HCT116 (cell line): ENCODE results near the gene MOB3B. TPM values are rescaled to one million over a fixed set of nuclear protein-coding genes. Genes with fewer than 3 reads are reported as not detected.

Source experiments
- ATAC-seq: fragments of 200-7000 bp; cut with Tn5 transposase; 2 replicates; pipeline ENCODE4 v1.9.1; 2020; ENCODE audit warnings: mild to moderate bottlenecking, moderate library complexity
- BruUV-seq: library from RNA; stranded (reverse); fragments of 400-500 nt; replicated peaks from 2 replicates; lab custom pipeline; 2021; lab: Mats Ljungman, UMichigan
- CTCF ChIA-PET: fragments of 300-600 bp; sonication (Branson Sonifier 250); formaldehyde crosslinking; loops from one replicate; lab custom pipeline; 2021; ENCODE audit warnings: antibody characterized with exemption; lab: Charles Lee
- POLR2A ChIA-PET: fragments of 300-600, 350-600 bp; sonication (Branson Sonifier 250); formaldehyde crosslinking; loops from one replicate; lab custom pipeline; 2021; ENCODE audit warnings: antibody characterized with exemption; lab: Charles Lee
- RAD21 ChIA-PET, 2 experiments: fragments of 300-600 bp; sonication (Branson Sonifier 250); formaldehyde crosslinking; loops; one replicate each; lab custom pipeline; 2023; ENCODE audit warnings: low total read pairs in 2 of 2; ENCODE audit not compliant: uncharacterized antibody in 2 of 2, unreplicated experiment in 2 of 2, low non-redundant PET in 1 of 2; lab: Charles Lee
- DNase-seq: peaks from one replicate; pipeline ENCODE4 v3.0.0-alpha.2; 2010; ENCODE audit warnings: low read depth, low spot score
- H2AFZ ChIP-seq: fragments of 200-600 bp; shearing (Covaris generic), sonication (generic); 2 replicates; pipeline ENCODE4 v1.6.1; 2017; ENCODE audit warnings: low read depth, mixed run types, mixed read lengths, antibody characterized with exemption, low read length; ENCODE audit not compliant: poor library complexity, severe bottlenecking
- H3K27ac ChIP-seq: 2 replicates; pipeline ENCODE4 v1.5.1; 2012; ENCODE audit warnings: low read depth, low read length
- H3K27me3 ChIP-seq: fragments of 200-600 bp; sonication (generic); 2 replicates; pipeline ENCODE4 v1.6.1; 2016; ENCODE audit warnings: mixed run types, low read length, mixed read lengths; ENCODE audit not compliant: insufficient read depth
- H3K36me3 ChIP-seq, 2 experiments: fragments of 200-500 bp in 1 of 2; fragments of 200-600 bp in 1 of 2; sonication (Bioruptor generic) in 1 of 2; sonication (generic) in 1 of 2; 2 replicates each; pipeline versions ENCODE4 v1.5.1 to v1.6.1; 2014 to 2016; ENCODE audit warnings: low read length in 2 of 2, inconsistent platforms in 1 of 2, mixed read lengths in 1 of 2, mixed run types in 1 of 2; ENCODE audit not compliant: insufficient read depth in 2 of 2, control insufficient read depth in 1 of 2
- H3K4me1 ChIP-seq, 2 experiments: fragments of 200-600 bp in 1 of 2; sonication (generic) in 1 of 2; 2 replicates each; pipeline versions ENCODE4 v1.5.1 to v1.6.1; 2012 to 2017; ENCODE audit warnings: low read length in 2 of 2, inconsistent platforms in 1 of 2, mild to moderate bottlenecking in 1 of 2, mixed read lengths in 1 of 2, mixed run types in 1 of 2, moderate library complexity in 1 of 2; ENCODE audit not compliant: insufficient read depth in 2 of 2, control insufficient read depth in 1 of 2
- H3K4me2 ChIP-seq: fragments of 200-600 bp; sonication (generic); 2 replicates; pipeline ENCODE4 v1.6.1; 2017; ENCODE audit warnings: mixed run types, low read length, mixed read lengths
- H3K4me3 ChIP-seq, 2 experiments: fragments of 200-600 bp in 1 of 2; sonication (generic) in 1 of 2; replicated peaks in 1 of 2; 2 replicates each; pipeline ENCODE4 v1.5.1; 2011 to 2016; ENCODE audit warnings: low read length in 2 of 2, control low read depth in 1 of 2, low read depth in 1 of 2, mild to moderate bottlenecking in 1 of 2, mixed read lengths in 1 of 2, mixed run types in 1 of 2
- H3K79me2 ChIP-seq: fragments of 200-600 bp; sonication (generic); 2 replicates; pipeline ENCODE4 v1.6.1; 2017; ENCODE audit warnings: mild to moderate bottlenecking, mixed run types, low read length, moderate library complexity, mixed read lengths; ENCODE audit not compliant: insufficient read depth
- H3K9ac ChIP-seq: fragments of 200-600 bp; sonication (generic); 2 replicates; pipeline ENCODE4 v1.6.1; 2016; ENCODE audit warnings: low read length, mixed read lengths
- H3K9me2 ChIP-seq: fragments of 200-600 bp; sonication (generic), shearing (Covaris generic); 2 replicates; pipeline ENCODE4 v1.6.1; 2017; ENCODE audit warnings: mixed run types, mild to moderate bottlenecking, moderate library complexity; ENCODE audit not compliant: insufficient read depth
- H3K9me3 ChIP-seq, 2 experiments: fragments of 200-500 bp in 1 of 2; fragments of 200-600 bp in 1 of 2; sonication (Bioruptor generic) in 1 of 2; sonication (generic) in 1 of 2; 2 replicates each; pipeline ENCODE4 v1.6.1; 2014 to 2017; ENCODE audit warnings: low read length in 2 of 2, mixed read lengths in 2 of 2, inconsistent platforms in 1 of 2, low read depth in 1 of 2, mild to moderate bottlenecking in 1 of 2, mixed run types in 1 of 2, moderate library complexity in 1 of 2; ENCODE audit not compliant: control insufficient read depth in 1 of 2, insufficient read depth in 1 of 2
- H4K20me1 ChIP-seq: fragments of 200-600 bp; sonication (generic), shearing (Covaris generic); 2 replicates; pipeline ENCODE4 v1.6.1; 2017; ENCODE audit warnings: mixed run types, mild to moderate bottlenecking, moderate library complexity; ENCODE audit not compliant: insufficient read depth
- EZH2 ChIP-seq: fragments of 200-600 bp; sonication (generic); IDR thresholded peaks from 2 replicates; pipeline ENCODE4 v1.6.1; 2017; ENCODE audit warnings: antibody characterized with exemption, mixed run types
- FOSL1 ChIP-seq: IDR thresholded peaks from 2 replicates; pipeline ENCODE4 v1.6.1; 2012; ENCODE audit warnings: low read depth
- JUND ChIP-seq: IDR thresholded peaks from 2 replicates; pipeline ENCODE4 v1.6.1; 2012
- SP1 ChIP-seq: IDR thresholded peaks from 2 replicates; pipeline ENCODE4 v1.6.1; 2012; ENCODE audit warnings: low read depth
- SRF ChIP-seq: IDR thresholded peaks from 2 replicates; pipeline ENCODE4 v1.6.1; 2012; ENCODE audit warnings: low read depth
- YY1 ChIP-seq: IDR thresholded peaks from 2 replicates; pipeline ENCODE4 v1.6.1; 2011; ENCODE audit warnings: low read length, low read depth, moderate library complexity, mild to moderate bottlenecking; ENCODE audit not compliant: insufficient replicate concordance; ENCODE audit errors: extremely low read depth
- intact Hi-C: fragments of 100-400 bp; cut with micrococcal nuclease; formaldehyde crosslinking; loops from 2 replicates; pipeline ENCODE4 v1.10.0; 2022
- total RNA-seq: library from RNA; stranded (reverse); gene quantifications from one replicate; pipeline ENCODE4 v1.2.1, GENCODE V29; 2021; ENCODE audit not compliant: unreplicated experiment

MOB3B gene
- total RNA-seq, 1 experiment from 2014 or later: 1.2 TPM

DNA sequence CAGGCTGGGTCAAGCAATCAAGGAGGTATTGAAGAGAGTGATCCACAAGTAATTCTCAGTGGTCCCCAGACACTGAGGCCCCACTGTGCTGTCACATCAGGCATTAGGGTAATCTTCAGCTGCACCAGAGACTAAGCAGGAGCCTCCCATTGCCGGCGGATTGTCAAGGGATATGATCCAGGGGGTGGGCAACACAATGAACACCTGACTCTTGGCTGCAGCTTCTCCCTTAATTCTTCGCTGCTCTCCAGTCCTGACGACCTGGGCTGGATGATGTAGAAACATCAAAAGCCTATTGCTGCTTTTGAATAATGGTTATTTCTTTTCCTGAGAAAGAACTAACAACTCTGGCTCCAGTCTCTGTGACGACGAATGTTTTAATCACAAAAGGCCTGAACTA lies 83.9 kb downstream of the MOB3B start:
- Histone ChIP-seq H3K79me2 (no peaks in the 10 kb centered on the region), H3K27me3 (no peaks in the 10 kb centered on the region), H2AFZ (no peak overlapping the region), H3K9me2 (no peaks in the 10 kb centered on the region), H3K4me3 (no peak overlapping the region), H3K36me3 (no peaks in the 10 kb centered on the region), H3K4me1 (no peaks in the 10 kb centered on the region), H3K9ac (no peak overlapping the region), H3K27ac (no peak overlapping the region), H3K9me3 (no peaks in the 10 kb centered on the region), H4K20me1 (no peaks in the 10 kb centered on the region), H3K4me2 (no peak overlapping the region)
- POLR2A ChIA-PET: no interaction called here
- no peak for ATAC-seq
- CTCF ChIA-PET: no interaction called here
- no TSS peak for BruUV-seq
- intact Hi-C loops: no loop called here
- no peak for TF ChIP-seq EZH2
- TF ChIP-seq SP1: no peak
- no peak for TF ChIP-seq YY1
- TF ChIP-seq FOSL1: no peak
- TF ChIP-seq SRF: no peak
- DNase-seq: no peak
- RAD21 ChIA-PET: no interaction called here

DNA sequence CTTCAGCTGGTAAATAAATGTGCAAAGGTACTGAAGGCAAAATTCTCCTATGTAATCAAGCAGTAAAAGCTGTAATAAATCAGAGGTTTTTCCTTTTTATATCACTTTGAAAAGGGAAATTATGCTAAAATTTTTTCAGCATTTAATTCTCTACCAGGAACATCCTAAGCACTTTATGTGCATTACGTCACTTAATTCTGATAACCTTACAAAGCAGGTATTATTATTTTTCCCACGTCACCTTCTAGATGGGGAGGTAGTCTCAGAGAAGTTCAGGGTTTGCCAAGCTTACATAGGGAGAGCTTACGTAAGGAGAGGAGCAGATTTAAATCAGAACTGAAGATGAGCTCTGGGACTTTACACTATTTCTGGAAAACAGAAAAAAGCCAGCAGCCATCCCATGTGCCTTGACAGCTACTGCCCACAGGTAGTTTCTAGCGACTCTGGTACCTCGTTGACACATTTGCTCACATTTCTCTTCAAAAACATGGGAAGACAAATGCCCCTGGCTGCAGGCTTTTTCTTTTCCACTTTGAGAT lies 84.5 kb downstream of the MOB3B start:
- BruUV-seq: no TSS peak
- no peak overlapping the region for H3K4me3 ChIP-seq
- ChIA-PET CTCF (no interaction called here), RAD21 (no interaction called here), POLR2A (no interaction called here)
- H3K4me1 ChIP-seq: no peaks in the 10 kb centered on the region
- intact Hi-C loops: no loop called here
- H4K20me1 ChIP-seq: no peaks in the 10 kb centered on the region
- no peak overlapping the region for H3K4me2 ChIP-seq
- TF ChIP-seq JUND: no peak
- ATAC-seq (no peak), DNase-seq (no peak)
- no peak overlapping the region for H2AFZ ChIP-seq
- no peaks in the 10 kb centered on the region for H3K27me3 ChIP-seq
- no peak overlapping the region for H3K27ac ChIP-seq
- H3K36me3 ChIP-seq: no peaks in the 10 kb centered on the region
- no peaks in the 10 kb centered on the region for H3K9me3 ChIP-seq
- no peak overlapping the region for H3K9ac ChIP-seq
- no peaks in the 10 kb centered on the region for H3K9me2 ChIP-seq
- H3K79me2 ChIP-seq: no peaks in the 10 kb centered on the region
